WTC11 (cell line): ENCODE measurements around the gene UBL5. TPM values are rescaled to one million over a fixed set of nuclear protein-coding genes. Genes with fewer than 3 reads are reported as not detected.
A peak's percentile ranks its signal among the peaks of the same experiment; 100 is the strongest.

Source experiments
- ATAC-seq: fragments of 200-7000 bp; cut with Tn5 transposase; 2 replicates; pipeline ENCODE4 v1.10.0; 2021; ENCODE audit warnings: mild to moderate bottlenecking, moderate library complexity
- CTCF ChIA-PET: fragments of 300-600 bp; sonication (Branson Sonifier 250); formaldehyde crosslinking; loops from one replicate; lab custom pipeline; 2021; ENCODE audit warnings: antibody characterized with exemption; lab: Charles Lee
- POLR2A ChIA-PET: fragments of 350-600 bp; sonication (Branson Sonifier 250); formaldehyde crosslinking; loops from one replicate; lab custom pipeline; 2021; ENCODE audit warnings: antibody characterized with exemption; lab: Charles Lee
- DNase-seq: peaks from one replicate; pipeline ENCODE4 v3.0.0; 2021; ENCODE audit warnings: low spot score
- H3K27ac Mint-ChIP-seq: 2 replicates; pipeline ENCODE4 v1.8.0; 2021; ENCODE audit warnings: mixed read lengths
- H3K27me3 Mint-ChIP-seq: 2 replicates; pipeline ENCODE4 v1.8.0; 2021; ENCODE audit warnings: low read depth, mild to moderate bottlenecking, moderate library complexity, mixed read lengths
- H3K36me3 Mint-ChIP-seq: 2 replicates; pipeline ENCODE4 v1.8.0; 2021; ENCODE audit warnings: mixed read lengths
- H3K4me1 Mint-ChIP-seq: 2 replicates; pipeline ENCODE4 v1.8.0; 2022; ENCODE audit warnings: mixed read lengths
- H3K4me3 Mint-ChIP-seq: 2 replicates; pipeline ENCODE4 v1.8.0; 2021; ENCODE audit warnings: mild to moderate bottlenecking, moderate library complexity, mixed read lengths
- H3K9me3 Mint-ChIP-seq: 2 replicates; pipeline ENCODE4 v1.8.0; 2021; ENCODE audit warnings: mixed read lengths
- ATF3 ChIP-seq: sonication (generic); formaldehyde crosslinking; conservative IDR thresholded peaks from 2 replicates; pipeline ENCODE4 v1.8.1; 2022; ENCODE audit warnings: mild to moderate bottlenecking, missing genetic modification reagents
- CREM ChIP-seq: sonication (generic); formaldehyde crosslinking; IDR thresholded peaks from 2 replicates; pipeline ENCODE4 v1.8.1; 2022; ENCODE audit warnings: mild to moderate bottlenecking, missing genetic modification reagents, moderate library complexity
- E2F1 ChIP-seq: sonication (generic); formaldehyde crosslinking; IDR thresholded peaks from 2 replicates; pipeline ENCODE4 v1.8.0; 2022; ENCODE audit warnings: mild to moderate bottlenecking, missing genetic modification reagents
- ELF4 ChIP-seq: sonication (generic); formaldehyde crosslinking; IDR thresholded peaks from 2 replicates; pipeline ENCODE4 v1.8.1; 2022; ENCODE audit warnings: low read depth, mild to moderate bottlenecking, moderate library complexity, missing genetic modification reagents
- IRF2 ChIP-seq: sonication (generic); formaldehyde crosslinking; IDR thresholded peaks from 2 replicates; pipeline ENCODE4 v1.8.0; 2022; ENCODE audit warnings: low read depth, missing genetic modification reagents, borderline replicate concordance
- JUN ChIP-seq: sonication (generic); formaldehyde crosslinking; IDR thresholded peaks from 2 replicates; pipeline ENCODE4 v1.8.0; 2023; ENCODE audit warnings: mild to moderate bottlenecking, missing genetic modification reagents
- MAX ChIP-seq: sonication (generic); formaldehyde crosslinking; IDR thresholded peaks from 2 replicates; pipeline ENCODE4 v1.8.0; 2022; ENCODE audit warnings: mild to moderate bottlenecking, missing genetic modification reagents
- MLX ChIP-seq: sonication (generic); formaldehyde crosslinking; IDR thresholded peaks from 2 replicates; pipeline ENCODE4 v1.8.1; 2023; ENCODE audit warnings: mild to moderate bottlenecking, missing genetic modification reagents, moderate library complexity
- NFATC4 ChIP-seq: fragments of 250-450 bp; sonication (Bioruptor Pico); IDR thresholded peaks from 2 replicates; pipeline ENCODE4 v1.9.0; 2021; ENCODE audit warnings: mild to moderate bottlenecking
- NFE2L1 ChIP-seq: sonication (generic); formaldehyde crosslinking; IDR thresholded peaks from 2 replicates; pipeline ENCODE4 v1.8.1; 2023; ENCODE audit warnings: missing genetic modification reagents
- RELA ChIP-seq: sonication (generic); formaldehyde crosslinking; IDR thresholded peaks from 2 replicates; pipeline ENCODE4 v1.8.1; 2022; ENCODE audit warnings: missing genetic modification reagents, mild to moderate bottlenecking, borderline replicate concordance
- RORB ChIP-seq: fragments of 250-450 bp; sonication (Bioruptor Pico); IDR thresholded peaks from 2 replicates; pipeline ENCODE4 v1.9.0; 2021; ENCODE audit warnings: mild to moderate bottlenecking
- SMAD3 ChIP-seq: sonication (generic); formaldehyde crosslinking; IDR thresholded peaks from 2 replicates; pipeline ENCODE4 v1.8.0; 2022; ENCODE audit warnings: missing genetic modification reagents, mild to moderate bottlenecking, borderline replicate concordance
- TCF7 ChIP-seq: sonication (generic); formaldehyde crosslinking; IDR thresholded peaks from 2 replicates; pipeline ENCODE4 v1.8.0; 2022; ENCODE audit warnings: mild to moderate bottlenecking, low read depth, missing genetic modification reagents, moderate library complexity
- TEAD1 ChIP-seq: sonication (generic); formaldehyde crosslinking; IDR thresholded peaks from 2 replicates; pipeline ENCODE4 v1.8.0; 2022; ENCODE audit warnings: mild to moderate bottlenecking, missing genetic modification reagents
- TP53 ChIP-seq: sonication (generic); formaldehyde crosslinking; IDR thresholded peaks from 2 replicates; pipeline ENCODE4 v1.8.1; 2023; ENCODE audit warnings: mild to moderate bottlenecking, missing genetic modification reagents
- USF1 ChIP-seq: sonication (generic); formaldehyde crosslinking; IDR thresholded peaks from 2 replicates; pipeline ENCODE4 v1.8.0; 2022; ENCODE audit warnings: mild to moderate bottlenecking, missing genetic modification reagents
- ZBTB43 ChIP-seq: sonication (generic); formaldehyde crosslinking; IDR thresholded peaks from 2 replicates; pipeline ENCODE4 v1.8.1; 2023; ENCODE audit warnings: mild to moderate bottlenecking, missing genetic modification reagents
- ZMAT4 ChIP-seq: fragments of 250-450 bp; sonication (Bioruptor Pico); IDR thresholded peaks from 2 replicates; pipeline ENCODE4 v1.9.0; 2021; ENCODE audit warnings: mild to moderate bottlenecking
- ZNF121 ChIP-seq: sonication (generic); formaldehyde crosslinking; IDR thresholded peaks from 2 replicates; pipeline ENCODE4 v1.8.0; 2023; ENCODE audit warnings: missing genetic modification reagents
- ZNF423 ChIP-seq: fragments of 250-450 bp; sonication (Bioruptor Pico); IDR thresholded peaks from 2 replicates; pipeline ENCODE4 v2.1.2; 2022; ENCODE audit warnings: mild to moderate bottlenecking, moderate library complexity
- ZNF532 ChIP-seq: fragments of 250-450 bp; sonication (Bioruptor Pico); IDR thresholded peaks from 2 replicates; pipeline ENCODE4 v1.9.0; 2021; ENCODE audit warnings: mild to moderate bottlenecking, borderline replicate concordance
- ZNF671 ChIP-seq: fragments of 250-450 bp; sonication (Bioruptor Pico); IDR thresholded peaks from 2 replicates; pipeline ENCODE4 v1.8.0; 2021; ENCODE audit warnings: mild to moderate bottlenecking
- ZSCAN18 ChIP-seq: fragments of 250-450 bp; sonication (Bioruptor Pico); IDR thresholded peaks from 2 replicates; pipeline ENCODE4 v2.1.2; 2022; ENCODE audit warnings: mild to moderate bottlenecking, moderate library complexity
- total RNA-seq: library from RNA; stranded (reverse); gene quantifications from 3 replicates; pipeline ENCODE4 v1.2.3, GENCODE V29; 2021

UBL5 gene
- total RNA-seq, 1 experiment from 2014 or later, result 402 TPM

GRCh38 chr19:9792206-9793070 lies 35.3 kb upstream of the UBL5 start (continued):
- TF ChIP-seq USF1 (CRISPR knock-in tag) (peak; percentile 58; the same call in 1 of the 2 replicates), NFE2L1 (CRISPR knock-in tag) (no peak), ELF4 (0 out of 2 replicates have a peak, but pooled peaks have one; percentile 11), ZMAT4 (CRISPR knock-in tag) (no peak), IRF2 (CRISPR knock-in tag) (no peak), CREM (CRISPR knock-in tag) (peak; percentile 65; the same call in 1 of the 2 replicates), E2F1 (CRISPR knock-in tag) (no peak), MLX (CRISPR knock-in tag) (no peak)

GRCh38 chr19:9793071-9793591 lies 34.6 kb upstream of the UBL5 start:
- H3K9me3 Mint-ChIP-seq, result no peaks in the 10 kb centered on the region
- peaks cover 39% of the 10 kb centered on the region for H3K4me1 Mint-ChIP-seq
- ATAC-seq (peak; percentile 1), DNase-seq (no peak)
- H3K27ac Mint-ChIP-seq, result peak overlapping the region; percentile 96
- ChIA-PET POLR2A (interaction anchor here (0.8 to 1.0 kb wide), 3 partner anchors 25 to 168 kb away, joined by 3 to 6 read pairs (median 5); partner anchors contain the start of gene FBXL12), CTCF (interaction anchor here (0.7 to 2.0 kb wide), 4 partner anchors 160 to 296 kb away, joined by 3 to 6 read pairs (median 3); no protein-coding TSS in a partner anchor)
- no peaks in the 10 kb centered on the region for H3K27me3 Mint-ChIP-seq
- H3K4me3 Mint-ChIP-seq, result peak overlapping the region; percentile 91
- H3K36me3 Mint-ChIP-seq, result peaks cover 2% of the 10 kb centered on the region; the same call in 1 of the 2 replicates
- TF ChIP-seq ZBTB43, result 0 out of 2 replicates have a peak, but pooled peaks have one; percentile 24
- TF ChIP-seq ATF3, result no peak
- no peak for TF ChIP-seq ZNF121 (CRISPR knock-in tag)
- no peak for TF ChIP-seq TCF7 (CRISPR knock-in tag)
- no peak for TF ChIP-seq RORB
- TF ChIP-seq TEAD1, result 0 out of 2 replicates have a peak, but pooled peaks have one; percentile 1
- 0 out of 2 replicates have a peak, but pooled peaks have one; percentile 10 for TF ChIP-seq RELA
- TF ChIP-seq MAX (CRISPR knock-in tag), result peak; percentile 68; the same call in 1 of the 2 replicates
- TF ChIP-seq ZNF423, result no peak
- TF ChIP-seq ZNF671 (CRISPR knock-in tag), result no peak
- TF ChIP-seq JUN (CRISPR knock-in tag), result 0 out of 2 replicates have a peak, but pooled peaks have one; percentile 29
- TF ChIP-seq CREM (CRISPR knock-in tag), result 0 out of 2 replicates have a peak, but pooled peaks have one; percentile 1
- TF ChIP-seq TP53 (CRISPR knock-in tag), result 0 out of 2 replicates have a peak, but pooled peaks have one; percentile 28
- TF ChIP-seq ZNF532, result no peak
- TF ChIP-seq SMAD3 (CRISPR knock-in tag), result 0 out of 2 replicates have a peak, but pooled peaks have one; percentile 11
- no peak for TF ChIP-seq ZSCAN18 (CRISPR knock-in tag)
- no peak for TF ChIP-seq NFATC4
